Progenitor cell of endocrine pancreas (in vitro differentiated cells): Measurements from ENCODE around the gene JMJD4. TPM values are rescaled to one million over a fixed set of nuclear protein-coding genes. Genes with fewer than 3 reads are reported as not detected.

Experiments
- DNase-seq: peaks from one replicate; pipeline ENCODE4 v3.0.0; 2021; ENCODE audit warnings: low spot score; ENCODE audit not compliant: unreplicated experiment
- H3K27ac Mint-ChIP-seq: 2 replicates; pipeline ENCODE4 v1.8.0; 2021; ENCODE audit warnings: mild to moderate bottlenecking, moderate library complexity, mixed read lengths
- H3K27me3 Mint-ChIP-seq: 2 replicates; pipeline ENCODE4 v1.8.0; 2021; ENCODE audit warnings: mixed read lengths
- H3K36me3 Mint-ChIP-seq: 2 replicates; pipeline ENCODE4 v1.8.0; 2022; ENCODE audit warnings: mixed read lengths; ENCODE audit not compliant: insufficient read depth
- H3K4me1 Mint-ChIP-seq: 2 replicates; pipeline ENCODE4 v1.8.0; 2021; ENCODE audit warnings: low read depth, mixed read lengths
- H3K4me3 Mint-ChIP-seq: 2 replicates; pipeline ENCODE4 v1.8.0; 2021; ENCODE audit warnings: low read depth, mild to moderate bottlenecking, moderate library complexity, mixed read lengths
- H3K9me3 Mint-ChIP-seq: 2 replicates; pipeline ENCODE4 v1.8.0; 2021; ENCODE audit warnings: low read depth, mixed read lengths
- CTCF ChIP-seq: fragments of 200-600 bp; sonication (generic); IDR thresholded peaks from one replicate; pipeline ENCODE4 v1.5.0; 2021; ENCODE audit warnings: antibody characterized with exemption, mild to moderate bottlenecking; ENCODE audit not compliant: unreplicated experiment
- total RNA-seq: library from RNA; stranded (reverse); gene quantifications from 2 replicates; pipeline ENCODE4 v1.2.1, GENCODE V29; 2021

JMJD4 gene
- total RNA-seq, 1 donor from 2014 or later: 26.4 TPM

- no peak for DNase-seq
- peaks cover 2% of the 10 kb centered on the region for H3K36me3 Mint-ChIP-seq
- no peaks in the 10 kb centered on the region for H3K9me3 Mint-ChIP-seq
- H3K4me1 Mint-ChIP-seq: no peaks in the 10 kb centered on the region
- no peak overlapping the region for H3K27ac Mint-ChIP-seq
- no peak overlapping the region for H3K4me3 Mint-ChIP-seq
- no peaks in the 10 kb centered on the region for H3K27me3 Mint-ChIP-seq
- no peak for TF ChIP-seq CTCF
These were observed 40.7 kb upstream of the JMJD4 start for GRCh38 chr1:227775841-227776240.

GRCh38 chr1:227774821-227775661 is 39.9 kb upstream of the JMJD4 start:
- H3K27ac Mint-ChIP-seq: no peak overlapping the region
- no peak for TF ChIP-seq CTCF
- H3K9me3 Mint-ChIP-seq: no peaks in the 10 kb centered on the region
- H3K4me3 Mint-ChIP-seq: no peak overlapping the region
- no peaks in the 10 kb centered on the region for H3K4me1 Mint-ChIP-seq
- peaks cover 6% of the 10 kb centered on the region for H3K36me3 Mint-ChIP-seq
- no peak for DNase-seq
- H3K27me3 Mint-ChIP-seq: no peaks in the 10 kb centered on the region

DNA sequence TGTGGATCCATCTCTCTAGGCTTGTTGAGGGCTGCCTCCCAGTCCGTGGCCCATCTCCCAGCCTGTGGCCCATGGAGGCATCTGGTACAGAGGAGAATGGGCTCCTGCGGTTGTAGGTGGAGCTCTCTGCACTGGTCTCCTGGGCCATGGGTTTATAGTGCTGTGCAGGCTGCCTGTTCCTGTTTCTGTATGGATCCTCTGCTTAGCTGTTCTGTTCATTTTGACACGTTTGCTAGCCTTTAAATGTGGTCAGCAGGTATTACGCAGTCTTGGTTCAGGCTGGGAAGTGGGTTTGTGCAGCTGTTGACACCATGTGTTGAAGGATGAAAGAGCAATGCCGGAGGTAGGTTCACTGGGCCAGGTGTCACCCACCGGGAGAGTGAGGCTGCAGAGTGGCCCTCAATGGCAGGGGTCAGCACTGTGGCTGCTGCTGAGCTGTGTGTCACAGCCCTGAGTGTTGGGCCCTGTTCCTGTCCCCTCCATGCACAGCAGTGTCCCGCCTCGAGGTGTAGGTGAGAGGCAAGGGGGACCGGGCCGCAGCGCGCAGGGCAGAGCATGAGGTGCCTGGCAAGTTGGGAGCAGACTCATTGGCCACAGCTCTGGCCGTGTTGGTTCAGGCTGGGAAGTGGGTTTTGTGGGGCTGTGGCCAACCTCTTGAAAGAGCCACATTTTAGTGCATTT is 39.1 kb upstream of the JMJD4 start:
- Mint-ChIP-seq H3K27me3 (no peaks in the 10 kb centered on the region), H3K4me1 (no peaks in the 10 kb centered on the region), H3K36me3 (peaks cover 6% of the 10 kb centered on the region), H3K9me3 (no peaks in the 10 kb centered on the region), H3K27ac (no peak overlapping the region), H3K4me3 (no peak overlapping the region)
- no peak for DNase-seq
- no peak for TF ChIP-seq CTCF

- Mint-ChIP-seq H3K4me1 (no peaks in the 10 kb centered on the region), H3K36me3 (peaks cover 7% of the 10 kb centered on the region), H3K27me3 (no peaks in the 10 kb centered on the region), H3K4me3 (no peak overlapping the region), H3K27ac (no peak overlapping the region), H3K9me3 (no peaks in the 10 kb centered on the region)
- DNase-seq: no peak
- TF ChIP-seq CTCF: no peak
These were observed 38.5 kb upstream of the JMJD4 start for GRCh38 chr1:227773558-227773957.

DNA sequence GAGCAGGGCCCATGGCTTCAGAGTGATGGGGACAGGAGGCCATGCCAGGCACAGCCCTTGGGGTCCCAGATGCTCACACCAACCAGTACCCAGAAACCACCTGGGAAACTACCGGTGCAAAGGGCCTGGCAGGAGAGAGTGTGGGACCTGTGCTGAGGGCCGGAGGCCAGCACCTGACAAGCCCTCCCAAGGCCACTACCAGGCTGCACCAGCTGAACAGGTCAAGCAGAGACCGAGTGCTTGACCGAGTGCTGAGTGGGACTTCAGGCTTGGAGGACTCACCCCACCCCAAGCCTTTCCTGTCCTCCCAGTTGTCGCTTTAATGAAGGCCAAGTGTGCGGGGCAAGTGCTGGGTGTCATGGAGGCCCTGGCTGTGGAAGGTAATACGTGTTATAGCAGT is 36.7 kb upstream of the JMJD4 start:
- no peak for DNase-seq
- no peak overlapping the region for H3K4me3 Mint-ChIP-seq
- H3K4me1 Mint-ChIP-seq: no peaks in the 10 kb centered on the region
- H3K27ac Mint-ChIP-seq: no peak overlapping the region
- no peak for TF ChIP-seq CTCF
- peaks cover 14% of the 10 kb centered on the region for H3K36me3 Mint-ChIP-seq
- H3K27me3 Mint-ChIP-seq: no peaks in the 10 kb centered on the region
- no peaks in the 10 kb centered on the region for H3K9me3 Mint-ChIP-seq
